ENCODE data around the gene NTM. TPM values are rescaled to one million over a fixed set of nuclear protein-coding genes. Genes with fewer than 3 reads are reported as not detected.

The NTM gene
- polyA plus RNA-seq, 1 donor from 2014 or later, result 39.4 TPM

GRCh38 chr11:131681920-131682319, 311.5 kb downstream of the NTM start:
- no peaks in the 10 kb centered on the region for H4K20me1 ChIP-seq (ENCODE audit: insufficient read depth)
- no peak for TF ChIP-seq MXI1 (conservative IDR thresholded peaks at IDR 0.05; ENCODE audit: poor library complexity, severe bottlenecking)
- TF ChIP-seq EP300 (conservative IDR thresholded peaks at IDR 0.05; ENCODE audit: poor library complexity, severe bottlenecking), result no peak
- TF ChIP-seq SMC3 (conservative IDR thresholded peaks at IDR 0.05; ENCODE audit: poor library complexity), result no peak
- no peak for TF ChIP-seq POLR2AphosphoS5 (IDR thresholded peaks at IDR 0.05)
- no peak for TF ChIP-seq RAD21 (conservative IDR thresholded peaks at IDR 0.05)
- TF ChIP-seq EZH2 (IDR thresholded peaks at IDR 0.05; ENCODE audit: borderline replicate concordance, insufficient read depth, low read length, poor library complexity, severe bottlenecking), result no peak
- no peak for TF ChIP-seq TAF1 (IDR thresholded peaks at IDR 0.05; ENCODE audit: low read depth)
- TF ChIP-seq CTCF (IDR thresholded peaks at IDR 0.05; ENCODE audit: poor library complexity, severe bottlenecking), result no peak
- TF ChIP-seq REST (IDR thresholded peaks at IDR 0.05; ENCODE audit: borderline replicate concordance), result no peak
- no peaks in the 10 kb centered on the region for H3K36me3 ChIP-seq (ENCODE audit: insufficient read depth, low read length)
- H3K9me2 ChIP-seq (ENCODE audit: insufficient read depth, low read length), result no peaks in the 10 kb centered on the region
- H3K4me3 ChIP-seq (ENCODE audit: low read length), result no peak overlapping the region
- H3K79me2 ChIP-seq (replicated peaks; ENCODE audit: insufficient read depth, low read length), result no peaks in the 10 kb centered on the region
- no peaks in the 10 kb centered on the region for H3K27me3 ChIP-seq (ENCODE audit: insufficient read depth, low read depth, low read length)
- no peak overlapping the region for H3K27ac ChIP-seq (ENCODE audit: low read length)
- no peak overlapping the region for H3K4me2 ChIP-seq (ENCODE audit: low read length)
- no peak overlapping the region for H3K9ac ChIP-seq (ENCODE audit: low read length)
- H2AFZ ChIP-seq (ENCODE audit: low read depth, low read length), result no peak overlapping the region
- H3F3A ChIP-seq (ENCODE audit: insufficient read depth, low read length, poor library complexity, severe bottlenecking), result no peaks in the 10 kb centered on the region
- H3K9me3 ChIP-seq (ENCODE audit: low read length), result no peaks in the 10 kb centered on the region

- Histone ChIP-seq H2AFZ (ENCODE audit: low read depth, low read length) (no peak overlapping the region), H3F3A (ENCODE audit: insufficient read depth, low read length, poor library complexity, severe bottlenecking) (no peaks in the 10 kb centered on the region), H3K36me3 (ENCODE audit: insufficient read depth, low read length) (no peaks in the 10 kb centered on the region), H3K9me3 (ENCODE audit: low read length) (no peaks in the 10 kb centered on the region), H3K9me2 (ENCODE audit: insufficient read depth, low read length) (no peaks in the 10 kb centered on the region), H4K20me1 (ENCODE audit: insufficient read depth) (no peaks in the 10 kb centered on the region), H3K79me2 (replicated peaks; ENCODE audit: insufficient read depth, low read length) (no peaks in the 10 kb centered on the region), H3K4me2 (ENCODE audit: low read length) (no peak overlapping the region), H3K27ac (ENCODE audit: low read length) (no peak overlapping the region), H3K9ac (ENCODE audit: low read length) (no peak overlapping the region), H3K27me3 (ENCODE audit: insufficient read depth, low read depth, low read length) (no peaks in the 10 kb centered on the region), H3K4me3 (ENCODE audit: low read length) (no peak overlapping the region)
- TF ChIP-seq TAF1 (IDR thresholded peaks at IDR 0.05; ENCODE audit: low read depth) (no peak), POLR2AphosphoS5 (IDR thresholded peaks at IDR 0.05) (no peak), SMC3 (conservative IDR thresholded peaks at IDR 0.05; ENCODE audit: poor library complexity) (no peak), EZH2 (IDR thresholded peaks at IDR 0.05; ENCODE audit: borderline replicate concordance, insufficient read depth, low read length, poor library complexity, severe bottlenecking) (no peak), CTCF (IDR thresholded peaks at IDR 0.05; ENCODE audit: poor library complexity, severe bottlenecking) (no peak), REST (IDR thresholded peaks at IDR 0.05; ENCODE audit: borderline replicate concordance) (no peak), RAD21 (conservative IDR thresholded peaks at IDR 0.05) (no peak), EP300 (conservative IDR thresholded peaks at IDR 0.05; ENCODE audit: poor library complexity, severe bottlenecking) (no peak), MXI1 (conservative IDR thresholded peaks at IDR 0.05; ENCODE audit: poor library complexity, severe bottlenecking) (no peak)
Measured at GRCh38 chr11:131682373-131683015, 312.1 kb downstream of the NTM start.

All from neural cell (in vitro differentiated cells).